Measurements from ENCODE around the gene PZP.

GRCh38 chr12:9123781-9124382, 84.3 kb downstream of the PZP start:
- TF ChIP-seq CTCF (IDR thresholded peaks at IDR 0.05 in 4 of 5, conservative IDR thresholded peaks at IDR 0.05 in 1 of 5), result no peak
- TF ChIP-seq POLR2A (IDR thresholded peaks at IDR 0.05), result no peak

Measured in gastrocnemius medialis (tissue), 4 donors.